ENCODE data around the gene RARB.

GRCh38 chr3:25547103-25547502 is 119.0 kb downstream of the RARB start:
- TF ChIP-seq ZNF274 (IDR thresholded peaks at IDR 0.05; ENCODE audit: low read depth, low read length) = no peak
- TF ChIP-seq SUZ12 (IDR thresholded peaks at IDR 0.05; ENCODE audit: extremely low read depth, insufficient read depth, insufficient read length) = no peak
- TF ChIP-seq YY1 (IDR thresholded peaks at IDR 0.05; ENCODE audit: insufficient read depth, insufficient read length) = no peak

All from NT2/D1 (cell line).